Left renal pelvis (tissue), 4 donors: ENCODE measurements around the gene LRRC27. TPM values are rescaled to one million over a fixed set of nuclear protein-coding genes. Genes with fewer than 3 reads are reported as not detected.
"Not testable (repeated sequence)": the region's sequence is repeated elsewhere in the genome, so short reads cannot be mapped to it uniquely, and the experiment has no call there.

Experiments used
- DNase-seq, 4 donors: peaks; one replicate each; pipeline ENCODE4 v3.0.0-alpha.2; 2013; ENCODE audit warnings: low read depth in 4 of 4, low spot score in 3 of 4
- polyA plus RNA-seq, 4 donors: library from polyadenylated mRNA; unstranded; fragments of 120-200 nt; gene quantifications; one replicate each; pipeline ENCODE4 v1.2.1, GENCODE V29; 2013; ENCODE audit not compliant: insufficient read length in 4 of 4

LRRC27 gene
- polyA plus RNA-seq, 4 donors, result 14.2 to 34.7 (median 25.4) TPM

GRCh38 chr10:132371641-132372081 lies 39.7 kb downstream of the LRRC27 start:
- no peak for DNase-seq

GRCh38 chr10:132372516-132373095 lies 40.6 kb downstream of the LRRC27 start:
- DNase-seq, result no peak

GRCh38 chr10:132373241-132373955 lies 41.4 kb downstream of the LRRC27 start:
- DNase-seq, result no peak

DNA sequence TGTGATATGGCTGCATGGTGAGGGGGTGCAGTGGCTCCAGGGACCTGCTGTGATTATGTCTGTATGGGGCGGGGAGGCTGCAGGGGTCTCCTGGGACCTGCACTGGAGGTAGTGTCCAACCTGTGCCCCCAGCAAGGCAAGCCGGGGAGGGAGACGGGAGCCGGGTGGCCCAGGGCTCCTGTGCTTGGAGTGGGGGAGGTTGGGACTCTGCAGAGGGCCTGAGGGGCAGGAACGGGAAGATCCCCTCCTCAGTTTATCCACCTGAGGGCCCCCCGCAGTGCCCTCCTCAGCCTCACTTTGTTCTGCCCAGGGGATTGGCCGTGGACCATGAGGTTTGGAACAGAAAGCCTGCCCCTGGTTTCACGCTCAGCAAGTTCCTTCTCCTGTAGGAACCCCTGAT lies 42.2 kb downstream of the LRRC27 start:
- no peak for DNase-seq

- no peak for DNase-seq
Measured at GRCh38 chr10:132374612-132375011, 42.6 kb downstream of the LRRC27 start.

GRCh38 chr10:132375116-132375794 lies 43.3 kb downstream of the LRRC27 start:
- no peak for DNase-seq

DNA sequence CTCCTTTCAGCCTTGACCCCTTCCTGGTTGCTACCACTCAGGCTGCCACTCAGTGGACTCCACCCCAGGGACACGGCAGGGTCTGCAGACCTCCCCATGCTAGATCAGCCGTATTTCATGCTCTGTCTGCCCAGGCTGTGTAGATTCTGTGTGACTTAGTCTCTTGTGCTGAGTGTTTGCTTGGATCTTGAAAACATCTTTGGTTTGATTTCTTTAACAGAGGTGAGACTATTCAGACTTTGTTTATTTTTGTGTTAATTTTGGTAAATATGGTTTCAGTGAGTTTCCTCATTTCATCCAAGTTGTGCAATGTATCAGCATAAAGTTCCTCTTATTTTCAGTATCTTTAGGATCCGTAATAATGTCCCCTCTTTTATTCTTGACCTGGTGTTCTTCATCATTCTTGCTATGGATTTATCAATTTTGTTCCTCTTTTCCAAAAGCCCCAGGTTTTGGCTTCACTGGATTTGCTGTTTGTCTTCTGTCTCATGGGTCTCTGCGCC lies 43.9 kb downstream of the LRRC27 start:
- no peak for DNase-seq

GRCh38 chr10:132376394-132376851 lies 44.4 kb downstream of the LRRC27 start:
- no peak for DNase-seq

GRCh38 chr10:132377326-132377725 lies 45.3 kb downstream of the LRRC27 start:
- no peak for DNase-seq

DNA sequence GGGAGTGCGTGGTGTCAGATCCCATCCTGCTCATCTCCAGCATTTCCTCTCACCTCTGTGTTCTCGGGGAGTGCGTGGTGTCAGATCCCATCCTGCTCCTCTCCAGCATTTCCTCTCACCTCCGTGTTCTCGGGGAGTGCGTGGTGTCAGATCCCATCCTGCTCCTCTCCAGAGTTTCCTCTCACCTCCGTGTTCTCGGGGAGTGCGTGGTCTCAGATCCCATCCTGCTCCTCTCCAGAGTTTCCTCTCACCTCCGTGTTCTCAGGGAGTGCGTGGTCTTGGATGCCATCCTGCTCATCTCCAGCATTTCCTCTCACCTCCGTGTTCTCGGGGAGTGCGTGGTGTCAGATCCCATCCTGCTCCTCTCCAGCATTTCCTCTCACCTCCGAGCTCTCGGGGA lies 47.0 kb downstream of the LRRC27 start:
- DNase-seq, result not testable (repeated sequence)

GRCh38 chr10:132380986-132381385 lies 49.0 kb downstream of the LRRC27 start:
- not testable (repeated sequence) for DNase-seq

- no peak for DNase-seq
Measured at GRCh38 chr10:132381741-132382140, 49.7 kb downstream of the LRRC27 start.

GRCh38 chr10:132382231-132382922 lies 50.4 kb downstream of the LRRC27 start:
- no peak for DNase-seq

DNA sequence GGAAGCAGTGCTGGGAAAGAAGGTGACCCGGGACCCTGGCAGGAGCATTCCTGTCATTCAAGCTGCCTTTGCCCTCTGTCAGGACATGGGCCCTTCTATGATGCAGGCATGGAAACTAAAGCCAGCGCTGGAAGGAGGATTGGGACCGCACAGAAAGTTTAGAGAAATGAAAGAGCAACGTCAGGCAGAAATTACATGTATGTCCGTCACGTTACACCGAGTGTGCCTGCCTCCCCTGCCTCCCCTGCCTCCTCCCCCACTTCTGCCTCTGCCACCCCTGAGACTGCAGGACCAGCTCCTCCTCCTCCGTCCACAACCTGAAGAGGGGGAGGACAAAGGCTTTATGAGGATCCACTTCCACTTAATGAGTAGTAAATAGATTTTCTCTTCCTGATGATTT lies 51.1 kb downstream of the LRRC27 start:
- DNase-seq, result no peak

DNA sequence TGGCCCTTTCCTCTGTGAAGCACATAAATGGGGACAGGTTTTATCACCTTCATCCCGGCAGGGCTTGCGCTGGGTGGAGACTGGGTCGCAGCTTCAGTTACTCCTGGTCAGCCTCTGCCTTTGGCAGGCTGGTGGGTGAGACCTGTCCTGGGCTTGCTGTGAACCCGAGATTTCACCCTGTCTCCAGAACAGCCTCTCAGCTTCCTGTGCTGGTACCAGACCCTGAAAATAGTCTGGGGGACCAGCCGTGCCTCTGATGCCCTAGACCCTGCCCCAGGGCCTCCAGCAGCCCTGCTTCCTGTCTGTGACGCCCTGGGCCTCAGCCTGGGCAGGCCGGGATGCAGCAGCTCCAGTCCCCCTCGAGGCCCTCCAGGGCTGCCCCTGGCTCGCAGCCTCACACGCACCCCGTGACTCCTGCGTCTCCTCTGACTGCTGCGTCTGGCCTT lies 51.8 kb downstream of the LRRC27 start:
- no peak for DNase-seq

GRCh38 chr10:132384618-132385388 lies 52.8 kb downstream of the LRRC27 start:
- DNase-seq, result no peak

DNA sequence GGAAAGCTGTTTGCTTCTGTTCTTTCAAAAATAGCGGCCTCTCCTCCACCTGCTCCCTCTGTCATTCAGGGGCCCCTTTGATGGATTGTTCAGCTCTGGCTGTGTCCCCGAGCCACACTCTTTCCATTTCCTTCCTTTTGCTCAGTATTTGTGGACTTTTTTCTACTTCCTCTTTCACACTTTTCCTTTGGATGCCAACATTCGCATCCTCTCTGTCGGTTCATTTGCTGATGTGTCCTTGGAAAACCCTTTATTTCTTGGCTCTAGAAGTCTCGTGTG lies 53.3 kb downstream of the LRRC27 start:
- DNase-seq, result no peak

GRCh38 chr10:132385721-132386418 lies 53.9 kb downstream of the LRRC27 start:
- DNase-seq, result no peak

DNA sequence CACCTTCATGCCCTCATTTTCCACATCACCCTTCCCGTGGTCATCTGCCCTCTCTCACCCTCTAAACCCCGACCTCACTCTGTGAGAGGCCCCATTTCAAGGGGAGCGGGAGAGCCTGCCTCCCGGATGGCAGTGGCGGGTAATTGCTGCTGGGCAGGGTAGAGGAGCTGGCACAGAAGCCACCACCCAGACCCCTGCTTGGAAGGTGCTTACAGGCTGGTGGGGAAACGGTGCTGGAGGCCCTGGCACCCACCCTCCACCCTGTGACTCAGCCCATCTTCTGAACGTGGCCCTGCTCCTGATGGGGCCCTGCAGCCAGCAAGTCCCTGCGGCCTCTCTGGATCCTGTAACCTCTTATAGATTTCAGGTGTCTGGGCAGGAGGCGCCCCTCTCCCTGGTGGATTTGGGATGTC lies 54.4 kb downstream of the LRRC27 start:
- no peak for DNase-seq

GRCh38 chr10:132386896-132387295 lies 54.9 kb downstream of the LRRC27 start:
- not testable (repeated sequence) for DNase-seq
